HepG2 (cell line): ENCODE data around the gene FAAH2. TPM values are rescaled to one million over a fixed set of nuclear protein-coding genes. Genes with fewer than 3 reads are reported as not detected.

ENCODE experiments used
- ATAC-seq: fragments of 200-7000 bp; cut with Tn5 transposase; 3 replicates; pipeline ENCODE4 v1.9.1; 2020; ENCODE audit warnings: mild to moderate bottlenecking, moderate library complexity
- BruUV-seq: library from RNA; stranded (reverse); fragments of 400-500 nt; replicated peaks from 2 replicates; lab custom pipeline; 2021; lab: Mats Ljungman, UMichigan
- CTCF ChIA-PET: fragments of 300-600 bp; formaldehyde crosslinking; extraction: SDS; loops from one replicate; lab custom pipeline; 2021; ENCODE audit warnings: low total read pairs, inconsistent platforms, low intra/inter-chr PET ratio; lab: Yijun Ruan, JAX
- POLR2A ChIA-PET: fragments of 350-600 bp; sonication (Branson Sonifier 250); formaldehyde crosslinking; loops from one replicate; lab custom pipeline; 2020; ENCODE audit warnings: antibody characterized with exemption, inconsistent platforms; lab: Yijun Ruan, JAX
- DNase-seq: peaks from one replicate; pipeline ENCODE4 v3.0.0-alpha.2; 2015; ENCODE audit warnings: low spot score
- FAIRE-seq: peaks from 3 replicates; lab custom pipeline; 2011; peaks lifted over from hg19 to GRCh38; lab: Jason Lieb, UNC
- H2AFZ ChIP-seq: one replicate; pipeline ENCODE4 v1.6.1; 2011; ENCODE audit warnings: low read length, inconsistent platforms
- H3K27ac ChIP-seq: fragments of 300-600 bp; 3 replicates; pipeline ENCODE4 v1.8.0; 2011; ENCODE audit warnings: mixed run types, mild to moderate bottlenecking, mixed read lengths, low read length, inconsistent platforms; ENCODE audit not compliant: insufficient read depth; ENCODE audit errors: extremely low read length
- H3K27me3 ChIP-seq, 2 experiments: fragments of 200-600 bp in 1 of 2; 2 replicates in 1 of 2; 3 replicates in 1 of 2; pipeline versions ENCODE4 v1.6.0 to v1.8.0; 2011; ENCODE audit warnings: low read length in 2 of 2, mild to moderate bottlenecking in 2 of 2, moderate library complexity in 2 of 2, inconsistent platforms in 1 of 2; ENCODE audit not compliant: insufficient read depth in 2 of 2, control insufficient read depth in 1 of 2
- H3K36me3 ChIP-seq, 2 experiments: fragments of 200-600 bp in 1 of 2; replicated peaks in 1 of 2; 2 replicates in 1 of 2; 3 replicates in 1 of 2; pipeline versions ENCODE4 v1.5.1 to v1.8.0; 2011; ENCODE audit warnings: low read length in 2 of 2, inconsistent platforms in 1 of 2; ENCODE audit not compliant: insufficient read depth in 2 of 2, control insufficient read depth in 1 of 2
- H3K4me1 ChIP-seq: 2 replicates; pipeline ENCODE4 v1.5.1; 2012; ENCODE audit warnings: low read length, inconsistent platforms; ENCODE audit not compliant: insufficient read depth
- H3K4me2 ChIP-seq: 2 replicates; pipeline ENCODE4 v1.6.0; 2011; ENCODE audit warnings: low read depth, low read length, inconsistent platforms
- H3K4me3 ChIP-seq, 3 experiments: fragments of 200-600 bp in 1 of 3; sonication (generic), shearing (Covaris generic) in 1 of 3; replicated peaks in 1 of 3; 2 replicates each; pipeline ENCODE4 v1.5.1; 2011 to 2016; ENCODE audit warnings: low read length in 3 of 3, inconsistent platforms in 2 of 3, low read depth in 2 of 3, mild to moderate bottlenecking in 2 of 3, control low read depth in 1 of 3, mixed read lengths in 1 of 3; ENCODE audit not compliant: insufficient read depth in 1 of 3
- H3K79me2 ChIP-seq: one replicate; pipeline ENCODE4 v1.6.1; 2011; ENCODE audit warnings: low read length, inconsistent platforms; ENCODE audit not compliant: insufficient read depth
- H3K9ac ChIP-seq: 2 replicates; pipeline ENCODE4 v1.6.0; 2011; ENCODE audit warnings: mild to moderate bottlenecking, low read depth, low read length, inconsistent platforms; ENCODE audit not compliant: insufficient read depth
- H3K9me3 ChIP-seq: 2 replicates; pipeline ENCODE4 v1.5.1; 2012; ENCODE audit warnings: mild to moderate bottlenecking, low read length
- H4K20me1 ChIP-seq: 2 replicates; pipeline ENCODE4 v1.6.0; 2011; ENCODE audit warnings: inconsistent platforms, mild to moderate bottlenecking, low read length, moderate library complexity; ENCODE audit not compliant: insufficient read depth
- CENPT ChIP-seq: sonication (generic); formaldehyde crosslinking; IDR thresholded peaks from 2 replicates; pipeline ENCODE4 v1.8.0; 2022; ENCODE audit warnings: low read depth, mild to moderate bottlenecking, moderate library complexity, missing genetic modification reagents
- FOXO4 ChIP-seq: sonication (generic); formaldehyde crosslinking; conservative IDR thresholded peaks from 2 replicates; pipeline ENCODE4 v1.8.1; 2023; ENCODE audit warnings: missing genetic modification reagents
- GMEB1 ChIP-seq: sonication (generic); formaldehyde crosslinking; IDR thresholded peaks from 2 replicates; pipeline ENCODE4 v1.5.1; 2020; ENCODE audit warnings: missing genetic modification reagents, mild to moderate bottlenecking, borderline replicate concordance
- GPN1 ChIP-seq: sonication (generic); formaldehyde crosslinking; IDR thresholded peaks from 2 replicates; pipeline ENCODE4 v1.5.1; 2020; ENCODE audit warnings: missing genetic modification reagents, borderline replicate concordance
- GTF3A ChIP-seq: sonication (generic); formaldehyde crosslinking; conservative IDR thresholded peaks from 2 replicates; pipeline ENCODE4 v1.4.0; 2020; ENCODE audit warnings: mild to moderate bottlenecking, missing genetic modification reagents
- ZNF280B ChIP-seq: sonication (generic); formaldehyde crosslinking; IDR thresholded peaks from 2 replicates; pipeline ENCODE4 v1.5.0; 2020; ENCODE audit warnings: missing genetic modification reagents, mild to moderate bottlenecking, borderline replicate concordance
- ZNF674 ChIP-seq: sonication (generic); formaldehyde crosslinking; IDR thresholded peaks from 2 replicates; pipeline ENCODE4 v1.5.0; 2020; ENCODE audit warnings: low read depth, mild to moderate bottlenecking, missing genetic modification reagents
- ZNF83 ChIP-seq: sonication (generic); formaldehyde crosslinking; IDR thresholded peaks from 2 replicates; pipeline ENCODE4 v1.4.0; 2020; ENCODE audit warnings: missing genetic modification reagents, mild to moderate bottlenecking, borderline replicate concordance
- ZSCAN21 ChIP-seq: sonication (generic); formaldehyde crosslinking; IDR thresholded peaks from 2 replicates; pipeline ENCODE4 v1.8.0; 2022; ENCODE audit warnings: mild to moderate bottlenecking, missing genetic modification reagents, moderate library complexity, borderline replicate concordance
- ZSCAN31 ChIP-seq: sonication (generic); formaldehyde crosslinking; IDR thresholded peaks from 2 replicates; pipeline ENCODE4 v1.5.0; 2020; ENCODE audit warnings: low read depth, mild to moderate bottlenecking, missing genetic modification reagents
- WGBS: methylation state at CpG from one replicate; pipeline ENCODE4 v1.1.6; 2017; ENCODE audit warnings: low lambda C conversion rate; 5-methylcytosine and 5-hydroxymethylcytosine counted together
- in situ Hi-C: cut with HindIII; loops from 2 replicates; pipeline ENCODE4 v1.10.0; 2017; ENCODE audit warnings: low pct_unique_long_range_greater_than_20kb; ENCODE audit not compliant: extremely low pct_ligation_motif_present
- intact Hi-C: fragments of 100-400 bp; cut with micrococcal nuclease; formaldehyde crosslinking; loops from one replicate; pipeline ENCODE4 v1.10.0; 2022; ENCODE audit not compliant: unreplicated experiment
- polyA plus RNA-seq, 8 experiments: library from polyadenylated mRNA; depleted of rRNA in 3 of 8; stranded (reverse) in 7 of 8; unstranded in 1 of 8; fragments of >200 nt; fragmentation: Illumina TruSeq in 4 of 8; extraction: Trizol in 4 of 8; gene quantifications; 2 replicates each; pipeline versions ENCODE4 v1.2.1 to v1.2.3, GENCODE V29; 2011 to 2016; ENCODE audit warnings: low read depth in 4 of 8, missing spikeins in 1 of 8, mixed read lengths in 1 of 8; ENCODE audit not compliant: insufficient read depth in 1 of 8
- total RNA-seq, 5 experiments: library from RNA; depleted of rRNA; stranded (reverse); fragments of >200 nt; fragmentation: Illumina TruSeq; extraction: Trizol; gene quantifications; 2 replicates each; pipeline ENCODE4 v1.2.3, GENCODE V29; 2016; ENCODE audit warnings: low read depth in 1 of 5

The FAAH2 gene
- total and polyA plus RNA-seq, 2 of the 13 experiments (the other 11 are each of a cell fraction or from before 2014, with no cell fraction given): 1.6 to 3.3 TPM

- Histone ChIP-seq H2AFZ (no peak overlapping the region), H3K9ac (no peak overlapping the region), H3K79me2 (no peaks in the 10 kb centered on the region), H3K36me3 (no peaks in the 10 kb centered on the region), H3K27me3 (no peaks in the 10 kb centered on the region), H3K27ac (no peak overlapping the region), H3K4me2 (no peak overlapping the region), H4K20me1 (no peaks in the 10 kb centered on the region), H3K4me3 (no peak overlapping the region), H3K4me1 (no peaks in the 10 kb centered on the region)
- WGBS: 10% methylated on average over 1 of the region's 1 CpG
- CTCF ChIA-PET: no interaction called here
- no peak for ATAC-seq
- DNase-seq: no peak
- no TSS peak for BruUV-seq
- no peak for FAIRE-seq
- intact Hi-C loops: no loop called here
- TF ChIP-seq ZNF674 (CRISPR knock-in tag) (no peak), CENPT (no peak), ZSCAN31 (CRISPR knock-in tag) (no peak), ZNF280B (no peak), GPN1 (CRISPR knock-in tag) (no peak), ZSCAN21 (CRISPR knock-in tag) (no peak), GTF3A (CRISPR knock-in tag) (no peak), FOXO4 (CRISPR knock-in tag) (no peak), ZNF83 (no peak), GMEB1 (CRISPR knock-in tag) (no peak)
- TF ChIP-seq, all 625 proteins: peak for 0
- in situ Hi-C loops: no loop called here
- H3K9me3 ChIP-seq: no peaks in the 10 kb centered on the region
- POLR2A ChIA-PET: no interaction called here
Measured at GRCh38 chrX:57364145-57364544, 77.6 kb downstream of the FAAH2 start.
